GM23248 (cell line): ENCODE results near the gene RAD21L1. TPM values are rescaled to one million over a fixed set of nuclear protein-coding genes. Genes with fewer than 3 reads are reported as not detected.

Experiments
- DNase-seq: peaks from one replicate; pipeline ENCODE4 v3.0.0-alpha.2; 2015
- H2AFZ ChIP-seq: fragments of 200-600 bp; sonication (generic); 2 replicates; pipeline ENCODE4 v1.6.1; 2016; ENCODE audit warnings: antibody characterized with exemption
- H3F3A ChIP-seq: fragments of 200-600 bp; sonication (generic); 2 replicates; pipeline ENCODE4 v1.6.1; 2016; ENCODE audit warnings: mild to moderate bottlenecking, antibody characterized with exemption, mixed run types; ENCODE audit not compliant: insufficient read depth
- H3K27ac ChIP-seq: fragments of 200-600 bp; sonication (generic); 2 replicates; pipeline ENCODE4 v1.5.1; 2016; ENCODE audit warnings: mild to moderate bottlenecking
- H3K27me3 ChIP-seq: fragments of 200-600 bp; sonication (generic); replicated peaks from 2 replicates; pipeline ENCODE4 v1.6.1; 2016; ENCODE audit warnings: mild to moderate bottlenecking; ENCODE audit not compliant: insufficient read depth
- H3K36me3 ChIP-seq: fragments of 200-600 bp; sonication (generic); 2 replicates; pipeline ENCODE4 v1.6.1; 2016; ENCODE audit warnings: low read depth, mild to moderate bottlenecking
- H3K4me1 ChIP-seq: fragments of 200-600 bp; sonication (generic); 2 replicates; pipeline ENCODE4 v1.6.1; 2016; ENCODE audit warnings: mild to moderate bottlenecking; ENCODE audit not compliant: insufficient read depth
- H3K4me2 ChIP-seq: fragments of 200-600 bp; sonication (generic); one replicate; pipeline ENCODE4 v1.6.1; 2016; ENCODE audit warnings: mild to moderate bottlenecking; ENCODE audit not compliant: unreplicated experiment
- H3K4me3 ChIP-seq: fragments of 200-600 bp; sonication (generic); 2 replicates; pipeline ENCODE4 v1.5.1; 2016; ENCODE audit warnings: mild to moderate bottlenecking
- H3K79me2 ChIP-seq: fragments of 200-600 bp; sonication (generic); 2 replicates; pipeline ENCODE4 v1.6.1; 2016; ENCODE audit warnings: mild to moderate bottlenecking; ENCODE audit not compliant: insufficient read depth
- H3K9ac ChIP-seq: fragments of 200-600 bp; sonication (generic); 2 replicates; pipeline ENCODE4 v1.6.1; 2016; ENCODE audit warnings: mild to moderate bottlenecking
- H3K9me2 ChIP-seq: fragments of 200-600 bp; sonication (generic); 2 replicates; pipeline ENCODE4 v1.6.1; 2016; ENCODE audit warnings: mixed run types, mild to moderate bottlenecking, moderate library complexity; ENCODE audit not compliant: insufficient read depth
- H3K9me3 ChIP-seq: fragments of 200-600 bp; sonication (generic); one replicate; pipeline ENCODE4 v1.6.1; 2017; ENCODE audit warnings: low read depth
- H4K20me1 ChIP-seq: fragments of 200-600 bp; sonication (generic); 2 replicates; pipeline ENCODE4 v1.6.0; 2016; ENCODE audit not compliant: insufficient read depth
- EZH2 ChIP-seq: fragments of 200-600 bp; sonication (generic); IDR thresholded peaks from 2 replicates; pipeline ENCODE4 v1.6.1; 2018; ENCODE audit warnings: antibody characterized with exemption, mild to moderate bottlenecking; ENCODE audit not compliant: insufficient read depth, poor library complexity, severe bottlenecking
- EZH2phosphoT487 ChIP-seq: fragments of 200-600 bp; sonication (generic); IDR thresholded peaks from 2 replicates; pipeline ENCODE4 v1.6.1; 2018; ENCODE audit warnings: antibody characterized with exemption, moderate library complexity, mild to moderate bottlenecking, low read depth; ENCODE audit not compliant: insufficient read depth
- WGBS, 2 experiments: methylation state at CpG; one replicate each; pipeline ENCODE4 v1.1.6; 2015 to 2017; ENCODE audit warnings: low lambda C conversion rate in 2 of 2, low coverage in 1 of 2; ENCODE audit errors: missing lambda C conversion rate in 2 of 2; 5-methylcytosine and 5-hydroxymethylcytosine counted together
- in situ Hi-C: fragments of 300-500 bp; cut with MboI; formaldehyde crosslinking; loops from 2 replicates; pipeline ENCODE4 v1.15.0; 2020
- polyA plus RNA-seq: library from polyadenylated mRNA; unstranded; fragments of >200 nt; fragmentation: Nextera tagmentation; extraction: Ambion mirVana; gene quantifications from 2 replicates; pipeline ENCODE4 v1.2.1, GENCODE V29; 2016
- total RNA-seq: library from RNA; depleted of rRNA; stranded (reverse); fragments of >200 nt; shearing (Covaris generic); gene quantifications from 2 replicates; pipeline ENCODE4 v1.2.3, GENCODE V29; 2014

The RAD21L1 gene
- total and polyA plus RNA-seq, 2 experiments from 2014 or later: 0.16 TPM; not detected in 1

DNA sequence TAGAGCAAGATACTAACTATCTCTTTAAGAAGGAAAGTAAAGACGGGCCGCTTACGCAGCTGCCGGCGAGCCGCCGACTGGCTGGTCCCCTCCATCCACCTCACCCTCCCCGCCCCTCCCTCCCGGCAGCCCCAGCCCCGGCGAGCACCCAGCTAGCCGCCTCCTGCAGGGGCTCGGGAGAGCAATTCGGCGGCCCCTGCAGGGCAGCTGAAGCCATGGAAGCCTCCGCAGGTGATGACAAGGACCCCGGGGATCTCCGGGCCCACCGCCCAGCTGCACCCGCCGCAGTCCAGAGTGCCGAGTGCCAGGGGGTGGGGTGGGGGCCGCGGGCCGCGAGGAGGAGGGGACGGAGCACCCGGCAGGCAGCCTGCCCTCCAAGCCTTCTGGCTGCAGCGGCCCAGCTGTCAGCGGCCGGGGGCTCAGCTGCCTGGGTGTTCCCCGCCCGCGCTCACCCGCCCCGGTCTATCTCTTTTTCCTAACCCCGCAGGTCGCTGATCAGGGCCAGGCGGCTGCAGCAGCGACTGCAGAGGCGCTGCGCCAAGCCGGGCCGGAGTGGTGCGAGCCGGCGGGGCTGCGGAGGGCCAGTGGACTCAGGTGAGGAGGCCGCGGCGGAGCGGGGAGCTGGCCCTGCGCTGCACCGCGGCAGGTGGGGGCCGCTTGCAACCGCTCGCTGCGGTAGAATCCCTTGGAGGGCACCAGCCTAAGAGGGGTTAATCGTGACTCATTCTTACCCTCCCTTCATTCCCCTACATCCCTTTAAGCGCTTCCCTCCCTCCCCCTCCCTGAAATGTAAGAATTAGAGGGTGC lies 40.5 kb downstream of the RAD21L1 start, which contains the start of gene SNPH:
Gene SNPH, plus strand, starts transcription at position 128 of the 807 bp plus-strand sequence. CDS start 29,946 bp downstream, outside the sequence.
- 1 to 2% methylated on average over 51 to 59 of the region's 61 CpGs for WGBS, 2 experiments
- no peaks in the 10 kb centered on the region for H3K27me3 ChIP-seq
- TF ChIP-seq EZH2phosphoT487: no peak
- no peak for TF ChIP-seq EZH2

GRCh38 chr20:1267161-1267560 lies 41.3 kb downstream of the RAD21L1 start:
- H3K36me3 ChIP-seq: no peaks in the 10 kb centered on the region

More for the DNA sequence above, 40.5 kb downstream of the RAD21L1 start, which contains the start of gene SNPH:
- Histone ChIP-seq H3K4me3 (peak within 1 kb of the TSS; percentile 76), H3K9me3 (no peaks in the 10 kb centered on the region), H3K27ac (peak within 1 kb of the TSS; percentile 48), H3K36me3 (no peaks in the 10 kb centered on the region), H3K4me2 (peak within 1 kb of the TSS; percentile 89), H4K20me1 (no peaks in the 10 kb centered on the region), H2AFZ (peak within 1 kb of the TSS; percentile 95), H3F3A (no peaks in the 10 kb centered on the region), H3K79me2 (0 out of 2 replicates have a peak, but pooled peaks cover 5% of the 10 kb centered on the region), H3K9me2 (no peaks in the 10 kb centered on the region), H3K9ac (peak within 1 kb of the TSS; percentile 72), H3K4me1 (peaks cover 23% of the 10 kb centered on the region)
- in situ Hi-C loops: no loop called here
- DNase-seq: peak; percentile 87

GRCh38 chr20:1267809-1268374 lies 42.0 kb downstream of the RAD21L1 start:
- H3K4me2 ChIP-seq: no peak overlapping the region
- 78 to 88% methylated on average over 3 of the region's 3 CpGs for WGBS, 2 experiments
- no peak overlapping the region for H3K4me3 ChIP-seq
- H3K9me2 ChIP-seq: no peaks in the 10 kb centered on the region
- H2AFZ ChIP-seq: no peak overlapping the region
- 0 out of 2 replicates have a peak, but pooled peaks cover 5% of the 10 kb centered on the region for H3K79me2 ChIP-seq
- no peaks in the 10 kb centered on the region for H4K20me1 ChIP-seq
- TF ChIP-seq EZH2 (no peak), EZH2phosphoT487 (no peak)
- no peaks in the 10 kb centered on the region for H3F3A ChIP-seq
- no peak overlapping the region for H3K9ac ChIP-seq
- no peaks in the 10 kb centered on the region for H3K27me3 ChIP-seq
- peaks cover 23% of the 10 kb centered on the region for H3K4me1 ChIP-seq
- no peaks in the 10 kb centered on the region for H3K9me3 ChIP-seq
- in situ Hi-C loops: no loop called here
- peak; percentile 12 for DNase-seq
- H3K36me3 ChIP-seq: no peaks in the 10 kb centered on the region
- H3K27ac ChIP-seq: no peak overlapping the region

More at GRCh38 chr20:1267161-1267560, 41.3 kb downstream of the RAD21L1 start:
- 0 out of 2 replicates have a peak, but pooled peaks cover 5% of the 10 kb centered on the region for H3K79me2 ChIP-seq
- H3K9ac ChIP-seq: 0 out of 2 replicates have a peak overlapping the region, but pooled peaks have one; percentile 72
- no peaks in the 10 kb centered on the region for H3K9me3 ChIP-seq
- H3K4me2 ChIP-seq: peak overlapping the region; percentile 83
- no peak overlapping the region for H3K27ac ChIP-seq
- WGBS, 2 experiments: 54 to 56% methylated on average over 8 of the region's 8 CpGs
- no peaks in the 10 kb centered on the region for H3K27me3 ChIP-seq
- in situ Hi-C loops: no loop called here
- H3K4me3 ChIP-seq: peak overlapping the region; percentile 76
- no peak overlapping the region; the same call in 1 of the 2 replicates for H2AFZ ChIP-seq
- peak; percentile 20 for DNase-seq
- TF ChIP-seq EZH2 (no peak), EZH2phosphoT487 (no peak)
- H4K20me1 ChIP-seq: no peaks in the 10 kb centered on the region
- no peaks in the 10 kb centered on the region for H3K9me2 ChIP-seq
- no peaks in the 10 kb centered on the region for H3F3A ChIP-seq
- H3K4me1 ChIP-seq: peaks cover 23% of the 10 kb centered on the region

GRCh38 chr20:1269235-1269634 lies 43.4 kb downstream of the RAD21L1 start:
- Histone ChIP-seq H3F3A (no peaks in the 10 kb centered on the region), H3K36me3 (no peaks in the 10 kb centered on the region), H3K4me1 (peaks cover 15% of the 10 kb centered on the region), H3K9me2 (no peaks in the 10 kb centered on the region), H3K9ac (no peak overlapping the region), H3K79me2 (0 out of 2 replicates have a peak, but pooled peaks cover 5% of the 10 kb centered on the region), H3K9me3 (no peaks in the 10 kb centered on the region), H3K4me3 (no peak overlapping the region), H4K20me1 (no peaks in the 10 kb centered on the region), H3K27ac (no peak overlapping the region), H3K27me3 (no peaks in the 10 kb centered on the region), H3K4me2 (no peak overlapping the region), H2AFZ (no peak overlapping the region)
- no peak for DNase-seq
- in situ Hi-C loops: no loop called here
- WGBS, 2 experiments: 81 to 88% methylated on average over 8 of the region's 8 CpGs
- no peak for TF ChIP-seq EZH2phosphoT487
- no peak for TF ChIP-seq EZH2
